Measurements from ENCODE around the gene EML6.

DNA sequence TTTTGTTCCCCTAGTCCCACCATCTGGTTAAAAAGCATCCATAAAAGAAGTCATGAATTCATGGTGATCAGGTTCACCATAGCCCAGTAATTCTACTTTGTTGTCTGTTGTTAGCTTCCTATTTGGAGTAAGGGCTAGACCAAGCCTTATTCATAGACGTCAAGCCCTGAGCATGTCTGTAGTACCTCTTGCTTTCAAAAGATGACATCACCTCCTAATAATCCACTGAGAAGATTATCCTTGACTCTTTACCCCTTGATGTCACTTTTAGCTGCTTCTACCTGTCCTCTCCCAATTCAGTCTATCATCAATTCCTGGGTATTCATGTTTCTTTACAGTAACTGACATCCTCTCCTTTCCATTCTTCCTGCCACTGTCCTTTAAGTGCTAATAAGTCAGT lies 90.1 kb downstream of the EML6 start:
- no peak for TF ChIP-seq POLR2AphosphoS5 (IDR thresholded peaks at IDR 0.05)
- TF ChIP-seq CTCF (IDR thresholded peaks at IDR 0.05), result no peak
- TF ChIP-seq POLR2A (IDR thresholded peaks at IDR 0.05), result no peak
